Activated CD8-positive, alpha-beta memory T cell treated with anti-CD3 and anti-CD28 coated beads for 24 hours (primary cell): ENCODE results near the gene KRT17.
"Not testable (repeated sequence)": the region's sequence is repeated elsewhere in the genome, so short reads cannot be mapped to it uniquely, and the experiment has no call there.

ENCODE experiments used
- DNase-seq: peaks from one replicate; pipeline ENCODE4 v3.0.0-alpha.2; 2020

The KRT17 gene

DNA sequence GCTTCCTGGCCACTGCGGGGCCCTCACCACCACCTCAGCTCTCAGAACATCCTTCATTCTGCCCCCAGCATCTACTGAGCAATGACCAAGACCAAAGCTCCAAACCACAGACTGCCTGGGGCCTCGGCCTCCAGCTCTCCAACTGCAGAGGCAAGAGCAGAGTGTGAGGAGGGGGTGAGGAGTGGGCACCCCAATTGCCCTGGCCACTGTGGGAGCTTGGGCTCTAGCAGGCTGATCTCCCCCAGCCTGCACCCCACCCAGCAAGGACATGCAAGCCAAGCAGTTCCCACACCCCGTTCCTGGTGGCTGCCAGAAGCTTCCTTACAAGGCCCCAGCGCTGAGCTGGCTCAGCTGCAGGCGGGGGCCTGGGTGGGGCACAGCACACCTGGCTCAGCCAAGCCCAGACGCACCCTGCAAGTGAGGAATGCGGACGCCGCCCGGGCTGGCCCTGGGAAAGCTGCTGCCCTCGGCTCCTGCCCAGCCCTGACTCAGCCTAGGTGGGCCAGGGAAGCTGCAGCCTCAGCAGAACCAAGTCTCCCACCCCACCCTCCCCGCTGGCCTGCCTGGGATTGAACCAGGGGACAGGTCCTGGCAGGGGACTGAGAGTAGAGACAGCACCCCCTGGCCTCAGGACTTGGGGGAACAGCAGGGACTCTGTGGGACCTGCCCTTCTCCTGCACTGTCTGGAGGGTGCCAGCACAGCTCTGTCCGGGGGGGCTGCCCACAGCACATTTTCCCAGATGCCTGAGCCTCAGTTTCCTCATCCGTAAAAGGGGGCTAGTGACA is 29.7 kb upstream of the KRT17 start:
- DNase-seq, result no peak

DNA sequence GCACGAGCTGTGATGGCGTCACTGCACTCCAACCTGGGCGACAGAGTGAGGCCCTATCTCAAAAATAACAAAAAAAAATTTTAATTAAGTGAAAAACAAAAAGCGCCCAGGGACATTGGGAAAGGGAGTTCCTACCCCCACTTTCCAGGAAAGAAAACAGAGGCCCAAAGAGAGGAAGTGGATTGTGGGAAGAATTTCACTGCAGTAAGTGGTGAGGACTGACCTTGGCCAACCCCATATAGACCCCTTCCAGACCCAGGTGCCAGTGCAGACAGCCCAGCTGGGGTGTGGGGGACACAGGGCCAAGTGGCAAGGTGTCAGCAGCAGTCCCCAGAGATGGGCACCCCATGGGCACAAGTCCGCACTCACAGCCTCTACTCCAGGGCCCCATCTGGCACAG is 29.0 kb upstream of the KRT17 start:
- no peak for DNase-seq

DNA sequence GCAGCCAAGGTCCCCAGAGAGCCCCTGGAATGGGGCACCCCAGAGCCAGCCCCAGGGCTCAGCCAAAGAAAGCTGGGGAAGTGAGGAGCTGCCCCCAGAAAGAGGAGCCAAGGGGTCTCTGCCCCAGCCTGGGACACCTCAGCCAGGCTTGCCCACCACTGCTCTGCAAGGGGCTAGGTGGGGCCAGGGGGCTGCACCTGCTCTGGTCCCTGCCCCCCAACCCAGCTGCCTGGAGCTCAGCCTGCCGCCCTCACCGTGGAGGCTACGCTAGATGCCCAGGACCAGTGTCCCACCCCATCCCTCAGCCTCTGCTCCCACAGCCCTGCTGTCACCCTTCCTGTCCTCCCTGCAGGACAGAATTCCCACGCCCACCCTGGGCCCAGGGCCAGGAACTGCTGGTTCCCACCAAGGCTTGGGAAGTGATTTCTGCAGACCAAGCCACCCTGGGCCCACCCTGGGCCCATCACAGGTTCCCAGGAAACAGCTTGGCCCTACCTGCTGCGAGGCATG is 28.1 kb upstream of the KRT17 start:
- no peak for DNase-seq

DNA sequence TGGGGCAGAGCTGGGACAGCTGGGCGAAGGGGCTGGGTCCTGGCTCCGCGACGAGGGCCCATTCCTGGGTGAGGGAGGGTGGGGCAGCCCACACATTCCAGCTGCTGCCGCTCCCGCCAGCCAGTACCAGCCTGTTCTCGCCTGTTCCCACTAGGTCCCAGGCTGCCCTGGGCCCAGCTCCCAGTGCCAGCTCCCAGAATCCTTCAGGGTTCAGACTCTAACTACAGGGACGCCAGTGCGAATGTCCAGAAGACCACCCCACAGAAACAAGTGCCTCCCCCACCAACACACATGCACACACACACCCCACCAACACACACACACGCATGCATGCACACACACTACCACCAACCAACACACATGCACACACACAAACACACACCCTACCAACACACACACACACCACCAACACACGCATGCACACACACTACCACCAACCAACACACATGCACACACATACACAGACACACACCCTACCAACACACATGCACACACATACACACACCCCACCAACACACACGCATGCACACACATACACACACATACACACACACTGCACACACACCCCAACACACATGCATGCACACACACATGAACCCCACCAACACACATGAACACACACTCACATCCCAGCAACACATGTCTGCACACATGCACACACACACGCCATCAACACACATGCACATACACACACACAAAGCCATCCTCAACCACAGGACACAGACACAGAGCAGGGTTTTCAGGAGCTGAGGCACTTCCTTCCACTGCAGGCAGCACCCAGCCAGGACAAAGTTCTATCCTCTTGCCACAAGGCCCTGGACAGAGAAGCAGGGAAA is 27.5 kb upstream of the KRT17 start:
- DNase-seq, result no peak

DNA sequence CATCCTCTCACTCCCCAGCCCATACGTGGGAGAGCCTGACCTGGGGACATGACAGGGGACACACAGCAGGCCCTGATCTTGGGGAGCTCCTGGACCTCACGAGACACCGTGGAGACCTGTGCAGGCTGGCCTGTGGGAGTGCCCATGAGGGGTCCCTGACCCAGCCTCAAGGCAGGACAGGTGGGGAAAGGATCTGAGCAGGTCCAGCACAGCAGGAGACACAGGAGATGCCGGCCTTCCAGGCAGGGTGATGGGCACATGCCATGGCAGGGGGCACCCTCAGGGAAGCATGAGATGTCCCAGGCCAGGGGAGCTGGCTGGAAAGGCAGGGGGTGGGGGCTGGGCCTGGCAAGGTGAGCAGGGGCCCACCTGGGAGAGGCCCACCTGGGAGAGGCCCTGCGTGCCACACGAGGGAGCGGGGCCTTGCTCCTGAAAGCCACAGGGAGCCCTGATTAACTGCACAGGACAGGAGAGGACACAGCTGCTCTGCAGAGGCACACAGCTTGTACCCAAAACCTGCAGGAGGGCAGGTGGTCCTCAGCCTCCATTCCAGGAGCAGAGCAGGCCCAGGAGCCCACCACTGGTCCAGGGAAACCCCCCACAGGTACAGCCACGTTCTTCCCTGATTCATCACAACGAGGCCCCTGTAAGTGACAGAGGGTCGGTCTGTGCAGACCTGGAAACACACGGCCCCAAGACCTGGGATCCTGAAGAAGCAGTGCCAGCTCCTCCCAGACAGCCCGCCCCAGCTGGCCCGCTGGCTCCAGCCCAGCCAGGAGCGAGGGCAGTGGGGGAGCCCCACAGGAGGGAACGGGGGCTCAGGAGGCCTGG is 26.6 kb upstream of the KRT17 start:
- DNase-seq, result no peak

DNA sequence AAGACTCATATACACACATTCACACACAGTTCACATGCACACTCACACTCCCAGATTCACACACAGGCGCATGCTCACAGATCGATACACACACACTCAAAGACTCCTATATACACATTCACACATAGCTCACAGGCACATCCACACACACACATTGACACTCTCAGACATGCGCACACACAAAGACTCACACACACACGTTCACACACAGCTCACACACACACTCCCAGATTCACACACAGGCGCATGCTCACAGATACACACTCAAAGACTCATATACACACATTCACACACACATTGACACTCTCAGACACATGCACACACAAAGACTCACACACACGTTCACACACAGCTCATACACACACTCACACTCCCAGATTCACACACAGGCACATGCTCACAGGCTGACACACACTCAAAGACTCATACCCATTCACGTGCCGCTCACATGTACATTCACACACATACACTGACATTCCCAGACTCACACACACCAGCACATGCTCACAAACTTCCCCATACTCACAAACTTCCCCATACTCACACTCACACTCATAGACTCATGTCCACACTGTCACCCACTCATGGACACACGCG is 25.6 kb upstream of the KRT17 start:
- DNase-seq, result no peak

DNA sequence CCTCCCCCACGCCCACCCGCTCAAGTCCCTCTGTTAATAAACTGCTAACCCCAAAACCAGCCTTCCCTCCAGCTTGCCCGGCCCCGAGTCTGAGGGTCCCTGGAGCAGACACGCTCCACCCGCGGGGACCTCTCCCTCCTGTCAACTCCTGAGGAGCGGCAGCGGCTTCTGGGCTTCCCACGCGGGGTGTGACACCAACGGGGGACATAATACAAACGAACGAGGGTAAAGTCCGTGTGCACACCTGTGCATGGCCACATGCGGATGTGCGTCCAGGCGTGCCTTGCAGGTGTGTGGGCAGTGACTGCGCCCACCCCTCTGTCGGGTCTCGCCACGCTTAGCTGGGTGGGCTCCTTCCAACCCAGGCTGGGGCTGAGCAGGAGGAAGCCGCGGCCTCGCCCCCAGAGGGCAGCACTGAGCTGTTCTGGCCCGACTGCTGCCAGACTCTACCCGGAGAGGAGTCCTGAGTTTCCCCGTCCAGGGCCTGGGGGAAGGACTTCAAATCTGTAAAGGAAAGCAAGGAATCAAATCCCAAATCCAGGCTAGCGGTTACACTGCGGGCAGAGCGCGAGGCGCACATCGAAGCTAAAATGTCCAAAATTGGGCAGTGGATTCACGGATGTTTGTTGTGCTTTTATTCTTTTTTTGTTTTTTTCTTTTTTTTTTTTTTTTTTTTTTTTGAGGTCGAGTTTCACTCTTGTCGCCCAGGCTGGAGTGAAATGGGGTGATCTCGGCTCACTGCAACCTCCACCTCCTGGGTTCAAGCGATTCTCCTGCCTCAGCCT is 24.2 kb upstream of the KRT17 start:
- DNase-seq, result peak; percentile 96

DNA sequence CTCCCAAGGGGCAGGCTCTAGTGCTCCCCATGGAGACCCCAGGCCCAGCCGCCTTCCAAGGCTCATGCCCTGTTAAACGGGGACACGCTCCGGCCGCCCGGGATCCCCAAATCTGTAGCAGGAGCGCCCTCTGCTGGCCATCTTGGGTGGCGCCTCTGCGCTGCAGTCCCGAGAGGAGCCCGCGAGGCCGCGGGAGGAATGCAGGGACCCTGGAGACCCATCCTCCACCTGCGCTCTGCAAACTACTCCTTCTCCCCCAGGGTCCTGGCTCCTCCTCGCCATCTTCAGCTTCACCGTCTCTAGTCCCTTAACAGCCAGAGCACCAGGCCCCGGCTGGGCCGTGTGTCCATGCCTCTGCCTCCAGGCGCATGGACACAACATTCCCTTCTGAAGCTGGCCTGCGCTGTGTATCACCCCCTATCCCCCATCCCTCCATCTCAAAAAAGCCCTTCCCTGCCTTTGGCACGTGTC is 23.6 kb upstream of the KRT17 start:
- peak; percentile 99 for DNase-seq

DNA sequence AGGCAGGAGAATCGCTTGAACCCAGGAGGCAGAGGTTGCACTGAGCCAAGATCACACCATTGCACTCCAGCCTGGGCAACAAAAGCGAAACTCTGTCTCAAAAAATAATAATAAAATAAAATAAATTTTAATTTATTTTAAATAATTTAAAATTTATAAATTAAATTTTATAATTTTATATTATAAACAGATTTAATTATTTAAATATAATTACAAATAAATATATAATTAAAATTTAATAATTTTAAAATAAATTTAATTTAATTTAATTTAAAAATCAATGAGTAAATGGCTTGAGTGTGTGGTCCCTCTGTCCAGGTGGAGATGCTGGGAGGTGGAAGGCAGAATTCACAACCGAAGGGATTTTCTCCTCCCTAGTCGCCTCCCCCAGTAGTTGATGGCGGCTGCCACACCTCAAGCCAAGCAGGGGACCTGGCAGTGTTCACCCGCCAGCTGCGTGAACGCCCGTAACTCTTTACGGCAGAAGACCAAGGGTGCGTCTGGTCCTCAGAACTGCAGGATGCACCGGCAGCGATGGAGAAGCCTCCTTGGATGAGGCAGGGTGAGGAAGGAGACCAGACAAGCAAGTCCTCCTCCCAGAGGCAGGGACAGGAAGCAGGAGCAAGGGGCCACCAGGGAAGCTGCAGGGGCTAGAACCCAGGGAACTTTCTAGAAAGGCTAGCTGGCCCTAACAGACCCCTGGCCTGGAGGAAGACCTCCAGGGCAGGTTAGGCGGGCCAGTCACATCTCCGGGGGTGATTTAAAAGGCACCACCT is 22.9 kb upstream of the KRT17 start:
- no peak for DNase-seq

DNA sequence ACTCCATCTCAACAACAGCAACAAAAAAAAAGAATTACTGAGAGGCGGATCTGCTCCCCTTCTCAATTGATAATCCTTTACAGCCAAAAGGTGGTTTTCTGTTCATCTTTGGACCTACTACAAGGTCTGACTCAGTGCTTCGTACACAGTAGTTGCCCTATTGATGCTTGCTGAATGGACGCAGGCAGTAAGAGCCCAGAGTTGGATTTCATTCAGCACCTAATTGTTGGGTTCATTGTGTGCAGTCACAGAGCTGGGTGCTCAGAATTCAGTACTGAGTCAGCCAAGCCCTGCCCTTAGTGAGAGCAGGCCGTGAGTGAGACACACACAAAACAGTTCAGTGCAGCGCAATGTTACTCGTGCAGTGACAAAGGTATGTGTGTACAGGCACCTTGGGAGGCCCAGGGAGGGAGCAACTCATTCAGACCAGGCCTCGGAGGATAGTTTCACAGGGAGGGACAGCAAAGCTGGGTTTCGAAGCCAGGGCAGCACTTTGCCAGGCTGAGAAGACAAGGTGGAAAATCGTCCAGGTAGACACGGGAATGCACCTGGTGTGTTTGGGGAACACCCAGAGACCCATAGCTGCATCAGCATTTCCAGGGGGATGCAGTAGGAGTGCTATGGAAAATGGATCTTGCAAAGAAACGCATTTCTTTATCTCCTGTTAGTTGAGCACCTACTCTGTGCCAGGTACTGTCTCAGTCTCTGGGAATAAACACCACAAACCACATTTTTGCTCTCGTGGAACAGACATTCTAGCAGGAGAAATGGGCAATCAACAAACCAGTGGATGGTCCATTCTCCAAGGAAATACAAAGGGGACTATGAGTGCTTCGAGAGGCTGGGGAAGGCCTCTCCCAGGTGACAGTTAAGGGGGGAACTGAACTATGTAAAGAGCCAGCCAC is 18.1 kb upstream of the KRT17 start:
- no peak for DNase-seq

DNA sequence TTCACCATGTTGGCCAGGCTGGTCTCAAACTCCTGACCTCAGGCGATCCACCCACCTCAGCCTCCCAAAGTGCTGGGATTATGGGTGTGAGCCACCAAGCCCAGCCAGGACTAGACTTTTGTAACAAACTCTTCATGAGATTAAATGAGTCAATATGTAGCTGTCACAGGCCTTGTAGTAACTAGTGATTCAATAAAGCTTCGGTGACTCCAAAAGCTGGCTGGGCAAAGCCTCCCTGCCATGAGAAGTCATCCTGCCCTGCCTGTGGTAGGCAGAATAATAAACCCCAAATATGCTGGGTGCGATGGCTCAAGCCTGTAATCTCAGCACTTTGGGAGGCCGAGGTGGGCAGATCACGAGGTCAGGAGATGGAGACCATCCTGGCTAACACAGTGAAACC is 16.2 kb upstream of the KRT17 start:
- not testable (repeated sequence) for DNase-seq

DNA sequence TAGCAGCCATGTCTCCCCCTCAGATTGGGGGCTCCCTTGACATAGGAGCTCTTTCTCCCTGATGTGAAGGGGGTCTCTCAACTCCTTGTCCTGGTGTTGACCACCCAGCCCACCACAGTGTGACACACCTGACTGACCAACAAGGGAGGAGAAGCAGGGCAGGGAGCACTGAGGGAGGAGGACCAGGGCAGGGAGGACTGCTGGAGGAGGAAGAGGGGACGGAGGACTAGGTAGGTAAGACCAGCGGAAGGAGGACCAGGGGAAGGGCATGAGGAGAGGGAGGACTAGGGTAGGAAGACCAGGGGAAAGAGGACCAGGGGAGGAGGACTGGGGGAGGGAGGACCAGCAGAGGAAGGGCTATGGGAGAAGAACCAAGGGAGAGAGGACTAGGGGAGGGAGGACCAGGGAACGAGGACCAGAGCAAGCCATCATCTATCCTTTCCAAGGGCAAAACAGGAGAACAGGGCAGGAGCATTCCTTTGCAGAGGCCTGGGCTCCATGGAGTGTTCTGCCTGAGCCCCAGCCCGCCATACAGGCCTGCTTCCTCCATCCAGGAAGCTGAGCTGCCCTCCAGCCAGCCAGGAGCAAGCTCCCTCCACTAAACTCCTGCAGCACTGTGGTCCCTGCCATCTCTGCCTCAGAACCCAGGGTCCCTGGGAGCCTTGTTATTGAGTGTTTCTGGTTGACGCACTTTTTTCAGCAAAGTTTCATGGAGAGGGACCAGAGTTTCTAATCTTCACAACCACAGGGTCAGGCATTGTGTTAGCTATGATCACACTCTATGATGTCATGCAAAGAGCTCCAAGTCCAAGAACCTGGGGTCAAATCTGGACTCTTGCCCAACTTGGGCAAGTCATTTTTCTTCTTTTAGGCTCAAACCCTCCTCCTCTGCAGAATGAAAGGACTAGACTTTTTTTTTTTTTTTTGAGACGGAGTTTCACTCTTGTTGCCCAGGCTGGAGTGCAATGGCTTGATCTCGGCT is 15.4 kb upstream of the KRT17 start:
- DNase-seq, result no peak

DNA sequence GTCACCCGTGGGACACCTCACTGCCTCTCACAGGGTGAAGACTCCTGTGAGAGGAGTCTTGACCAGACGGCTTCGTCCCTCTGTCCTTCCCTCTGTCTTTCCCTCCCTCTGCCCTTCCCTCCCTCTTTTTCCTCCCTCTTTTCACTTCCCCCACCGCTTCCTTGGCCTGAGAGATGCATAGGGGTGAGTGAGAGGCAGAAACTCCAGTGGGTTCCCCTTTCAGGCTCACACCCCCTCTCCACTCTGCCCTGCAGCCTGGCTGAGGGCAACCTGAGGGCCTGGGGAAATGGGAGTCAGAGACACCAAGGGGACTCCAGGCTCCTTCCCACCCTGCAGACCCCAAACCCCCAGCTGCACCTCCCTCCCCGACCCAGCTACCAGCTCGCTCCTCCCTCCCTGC is 14.6 kb upstream of the KRT17 start:
- no peak for DNase-seq

DNA sequence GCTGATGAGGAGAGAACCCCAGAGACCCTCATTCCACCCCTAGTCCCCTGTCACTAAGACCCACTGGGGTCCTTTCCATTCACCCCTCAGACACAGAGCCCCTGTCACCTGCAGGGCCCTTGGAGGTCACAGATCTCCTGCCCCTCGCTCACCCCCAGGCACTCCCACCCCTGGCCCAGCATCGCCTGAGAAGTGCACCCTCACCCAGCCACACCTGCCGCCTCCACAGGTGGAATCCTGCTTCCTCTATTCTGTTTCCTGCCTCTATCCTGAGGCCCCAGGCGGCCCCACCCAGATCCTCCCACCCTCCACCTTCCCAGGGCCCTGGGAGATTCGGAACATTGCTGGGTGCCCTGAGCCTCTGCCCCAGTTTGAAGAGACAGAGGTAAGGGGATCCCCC is 13.8 kb upstream of the KRT17 start:
- DNase-seq, result no peak

DNA sequence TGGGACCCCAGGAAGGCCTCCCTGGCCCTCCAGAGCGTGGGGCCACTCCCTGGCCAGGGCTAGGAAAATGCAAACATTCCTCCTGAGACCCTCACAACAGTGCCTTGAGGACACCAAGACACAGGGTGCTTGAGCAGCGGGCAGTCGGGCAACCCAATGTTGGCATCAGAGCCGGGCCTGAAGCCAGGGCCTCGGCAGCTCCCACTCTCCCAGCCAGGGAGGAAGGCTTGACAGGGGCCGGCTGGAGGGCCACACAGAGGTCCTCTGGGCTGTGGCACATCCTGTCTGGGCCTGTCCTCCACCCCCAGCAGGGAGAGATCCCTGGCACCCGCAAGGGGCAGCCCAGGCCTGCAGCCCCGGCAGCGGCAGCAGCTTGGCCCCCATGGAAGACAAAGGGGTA is 12.3 kb upstream of the KRT17 start:
- DNase-seq, result no peak

DNA sequence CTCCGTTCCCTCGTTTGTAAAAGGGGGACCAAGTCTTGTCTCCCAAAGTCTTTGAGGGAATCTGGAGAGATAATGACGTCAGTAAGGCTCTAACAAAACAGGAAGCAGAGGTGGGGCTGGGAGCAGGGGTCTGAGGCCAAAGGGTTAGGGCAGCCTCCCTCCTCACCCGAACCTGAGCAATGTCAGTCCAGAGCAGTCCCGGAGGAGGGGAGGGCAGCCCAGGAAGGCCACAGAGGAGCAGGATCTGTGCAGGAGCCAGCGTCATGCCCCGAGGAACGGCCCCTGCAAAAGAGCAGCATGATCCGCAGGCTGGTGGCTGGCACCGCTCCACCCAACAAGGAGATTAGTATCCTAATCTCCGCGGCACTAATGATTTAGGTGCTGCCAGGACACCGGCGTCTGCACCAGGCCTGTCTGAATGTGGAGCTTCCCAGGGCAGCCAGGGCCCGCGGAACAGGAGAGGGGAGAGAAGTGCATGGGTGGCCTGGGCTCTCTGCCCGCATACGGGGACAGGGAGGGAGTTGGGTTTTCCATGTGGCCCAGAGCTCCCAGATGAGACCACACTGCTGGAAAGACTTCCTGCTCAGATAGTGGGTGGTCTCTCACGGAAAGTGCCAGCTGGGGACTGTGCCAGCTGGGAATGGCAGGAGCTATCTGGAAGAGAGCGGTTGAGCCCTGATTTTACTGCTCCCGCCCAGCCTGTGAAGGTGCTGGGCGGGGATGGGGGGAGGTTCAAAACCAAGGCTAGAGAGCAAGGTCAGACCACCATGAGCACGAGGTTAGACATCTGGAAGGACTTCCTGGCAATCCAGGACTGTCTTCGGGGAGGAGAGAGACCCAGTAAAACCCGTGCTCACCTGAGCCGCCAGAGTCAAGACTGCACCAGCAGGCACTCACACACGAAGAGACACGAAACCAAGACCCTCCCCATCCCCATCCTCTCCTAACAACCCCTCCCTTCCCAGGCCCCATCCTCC is 11.0 kb upstream of the KRT17 start:
- DNase-seq, result no peak

DNA sequence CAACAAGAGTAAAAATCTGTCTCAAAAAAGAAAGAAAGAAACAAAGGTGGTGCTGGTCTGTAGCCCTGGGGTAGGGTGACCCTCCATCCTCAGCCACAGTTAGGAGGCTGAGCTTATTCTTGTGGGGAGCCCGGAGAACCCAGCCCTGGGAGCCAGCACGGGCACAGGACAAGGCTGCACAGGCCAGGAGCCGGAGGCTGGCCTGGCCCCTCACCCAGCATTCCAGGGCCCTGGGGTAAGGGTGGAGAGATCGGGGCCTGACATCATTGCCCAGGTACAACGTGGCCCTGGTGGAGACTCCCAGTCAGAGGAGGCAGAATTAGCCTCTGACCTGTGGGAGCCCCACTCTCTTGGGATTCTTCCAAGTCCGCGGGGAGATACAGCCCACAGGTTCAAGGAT is 10.3 kb upstream of the KRT17 start:
- no peak for DNase-seq
